ENCODE data around the gene DNAJC1. TPM values are rescaled to one million over a fixed set of nuclear protein-coding genes. Genes with fewer than 3 reads are reported as not detected.
A peak's percentile ranks its signal among the peaks of the same experiment; 100 is the strongest.
"Not testable (repeated sequence)": the region's sequence is repeated elsewhere in the genome, so short reads cannot be mapped to it uniquely, and the experiment has no call there.

The DNAJC1 gene
- total RNA-seq, 1 donor from 2014 or later = 33.7 TPM

GRCh38 chr10:21827308-21827707 lies 176.2 kb downstream of the DNAJC1 start:
- DNase-seq (ENCODE audit: low read depth in 2 of 2) = no peak

GRCh38 chr10:21826725-21827124 lies 176.8 kb downstream of the DNAJC1 start:
- no peak for DNase-seq (ENCODE audit: low read depth in 2 of 2)

- DNase-seq (ENCODE audit: low read depth in 2 of 2) = peak in 1 of 2 donors; percentile 2
Measured at GRCh38 chr10:21825345-21825744, 178.2 kb downstream of the DNAJC1 start.

GRCh38 chr10:21824409-21824808 lies 179.1 kb downstream of the DNAJC1 start:
- no peak for DNase-seq (ENCODE audit: low read depth in 2 of 2)

GRCh38 chr10:21823617-21824016 lies 179.9 kb downstream of the DNAJC1 start:
- DNase-seq (ENCODE audit: low read depth in 2 of 2) = no peak

GRCh38 chr10:21822273-21822672 lies 181.3 kb downstream of the DNAJC1 start:
- DNase-seq (ENCODE audit: low read depth in 2 of 2) = not testable (repeated sequence)

GRCh38 chr10:21820952-21821351 lies 182.6 kb downstream of the DNAJC1 start:
- no peak for DNase-seq (ENCODE audit: low read depth in 2 of 2)

- DNase-seq (ENCODE audit: low read depth in 2 of 2) = not testable (repeated sequence)
Measured at GRCh38 chr10:21818416-21818815, 185.1 kb downstream of the DNAJC1 start.

- DNase-seq (ENCODE audit: low read depth in 2 of 2) = no peak
Measured at GRCh38 chr10:21814866-21815265, 188.7 kb downstream of the DNAJC1 start.

GRCh38 chr10:21813946-21814345 lies 189.6 kb downstream of the DNAJC1 start:
- no peak for DNase-seq (ENCODE audit: low read depth in 2 of 2)

- no peak for DNase-seq (ENCODE audit: low read depth in 2 of 2)
Measured at GRCh38 chr10:21811245-21811585, 192.3 kb downstream of the DNAJC1 start.

- no peak for DNase-seq (ENCODE audit: low read depth in 2 of 2)
Measured at GRCh38 chr10:21810582-21811244, 192.8 kb downstream of the DNAJC1 start.

GRCh38 chr10:21808550-21808949 lies 195.0 kb downstream of the DNAJC1 start:
- DNase-seq (ENCODE audit: low read depth in 2 of 2) = no peak

GRCh38 chr10:21807180-21807579 lies 196.3 kb downstream of the DNAJC1 start:
- no peak for DNase-seq (ENCODE audit: low read depth in 2 of 2)

- DNase-seq (ENCODE audit: low read depth in 2 of 2) = no peak
Measured at GRCh38 chr10:21803374-21803773, 200.2 kb downstream of the DNAJC1 start.

GRCh38 chr10:21801609-21802008 lies 201.9 kb downstream of the DNAJC1 start:
- no peak for DNase-seq (ENCODE audit: low read depth in 2 of 2)

- peak; percentile 2 to 12 for DNase-seq (ENCODE audit: low read depth in 2 of 2)
Measured at GRCh38 chr10:21797984-21798765, 205.4 kb downstream of the DNAJC1 start.

- DNase-seq (ENCODE audit: low read depth in 2 of 2) = no peak
Measured at GRCh38 chr10:21797533-21797932, 206.0 kb downstream of the DNAJC1 start.

- DNase-seq (ENCODE audit: low read depth in 2 of 2) = no peak
Measured at GRCh38 chr10:21791276-21791675, 212.3 kb downstream of the DNAJC1 start.

- no peak for DNase-seq (ENCODE audit: low read depth in 2 of 2)
Measured at GRCh38 chr10:21776883-21777282, 226.6 kb downstream of the DNAJC1 start.

- DNase-seq (ENCODE audit: low read depth in 2 of 2) = no peak
Measured at GRCh38 chr10:21771219-21771618, 232.3 kb downstream of the DNAJC1 start.

- no peak for DNase-seq (ENCODE audit: low read depth in 2 of 2)
Measured at GRCh38 chr10:21769041-21769440, 234.5 kb downstream of the DNAJC1 start.
